SK-N-SH (cell line): ENCODE results near the gene CYFIP2. TPM values are rescaled to one million over a fixed set of nuclear protein-coding genes. Genes with fewer than 3 reads are reported as not detected.

Experiments
- CTCF ChIA-PET: fragments of 300-600, 350-600 bp; formaldehyde crosslinking; extraction: SDS; loops from one replicate; lab custom pipeline; 2021; lab: Yijun Ruan, JAX
- POLR2A ChIA-PET: fragments of 350-600 bp; sonication (Branson Sonifier 250); formaldehyde crosslinking; extraction: SDS; loops from one replicate; lab custom pipeline; 2020; ENCODE audit warnings: antibody characterized with exemption, inconsistent platforms; lab: Yijun Ruan, JAX
- DNase-seq: peaks from one replicate; pipeline ENCODE4 v3.0.0; 2012
- H2AFZ ChIP-seq: fragments of 200-600 bp; sonication (generic); 2 replicates; pipeline ENCODE4 v1.8.1; 2016; ENCODE audit warnings: antibody characterized with exemption, mild to moderate bottlenecking, low read depth
- H3F3A ChIP-seq: fragments of 200-600 bp; sonication (generic); replicated peaks from 2 replicates; pipeline ENCODE3; 2016; ENCODE audit warnings: antibody characterized with exemption, mild to moderate bottlenecking; ENCODE audit not compliant: insufficient read depth
- H3K27ac ChIP-seq, 2 experiments: fragments of 200-500 bp in 1 of 2; fragments of 200-600 bp in 1 of 2; sonication (Bioruptor generic) in 1 of 2; sonication (generic), shearing (Covaris generic) in 1 of 2; 2 replicates each; pipeline versions ENCODE4 v1.5.1 to v1.6.1; 2014 to 2016; ENCODE audit warnings: low read depth in 2 of 2, inconsistent platforms in 1 of 2, low read length in 1 of 2, mild to moderate bottlenecking in 1 of 2, mixed read lengths in 1 of 2
- H3K27me3 ChIP-seq: fragments of 200-600 bp; sonication (generic), shearing (Covaris generic); 2 replicates; pipeline ENCODE4 v1.6.1; 2016; ENCODE audit warnings: mixed run types; ENCODE audit not compliant: insufficient read depth
- H3K36me3 ChIP-seq, 2 experiments: fragments of 200-500 bp in 1 of 2; fragments of 200-600 bp in 1 of 2; sonication (Bioruptor generic) in 1 of 2; sonication (generic) in 1 of 2; replicated peaks in 1 of 2; 2 replicates each; pipeline versions ENCODE3 to v1.5.1; 2014 to 2016; ENCODE audit warnings: low read length in 1 of 2, mild to moderate bottlenecking in 1 of 2; ENCODE audit not compliant: insufficient read depth in 2 of 2, control insufficient read depth in 1 of 2
- H3K4me1 ChIP-seq, 2 experiments: fragments of 200-500 bp in 1 of 2; fragments of 200-600 bp in 1 of 2; sonication (Bioruptor generic) in 1 of 2; sonication (generic), shearing (Covaris generic) in 1 of 2; 2 replicates each; pipeline versions ENCODE4 v1.5.1 to v1.6.1; 2014 to 2016; ENCODE audit warnings: low read depth in 1 of 2, low read length in 1 of 2, mixed run types in 1 of 2; ENCODE audit not compliant: insufficient read depth in 2 of 2, control insufficient read depth in 1 of 2
- H3K4me2 ChIP-seq: fragments of 200-600 bp; sonication (generic), shearing (Covaris generic); 2 replicates; pipeline ENCODE4 v1.6.1; 2017; ENCODE audit warnings: mixed run types
- H3K4me3 ChIP-seq, 2 experiments: fragments of 200-500 bp in 1 of 2; fragments of 200-600 bp in 1 of 2; sonication (Bioruptor generic) in 1 of 2; sonication (generic), shearing (Covaris generic) in 1 of 2; 2 replicates each; pipeline versions ENCODE4 v1.5.1 to v1.8.1; 2014 to 2016; ENCODE audit warnings: low read depth in 2 of 2, inconsistent platforms in 1 of 2, low read length in 1 of 2, mild to moderate bottlenecking in 1 of 2, mixed read lengths in 1 of 2, moderate library complexity in 1 of 2
- H3K79me2 ChIP-seq: fragments of 200-600 bp; sonication (generic); 2 replicates; pipeline ENCODE4 v1.8.1; 2017; ENCODE audit warnings: mild to moderate bottlenecking; ENCODE audit not compliant: insufficient read depth
- H3K9ac ChIP-seq: fragments of 200-600 bp; sonication (generic); 2 replicates; pipeline ENCODE4 v1.6.1; 2017; ENCODE audit warnings: mixed run types
- H3K9me2 ChIP-seq: fragments of 200-600 bp; sonication (generic); 2 replicates; pipeline ENCODE4 v1.6.1; 2017; ENCODE audit warnings: mixed run types
- H3K9me3 ChIP-seq: fragments of 200-600 bp; sonication (generic); 2 replicates; pipeline ENCODE4 v1.6.1; 2017; ENCODE audit warnings: mixed run types, mild to moderate bottlenecking, moderate library complexity
- H4K20me1 ChIP-seq: fragments of 200-600 bp; sonication (generic); 2 replicates; pipeline ENCODE4 v1.6.1; 2017; ENCODE audit warnings: mild to moderate bottlenecking, mixed run types; ENCODE audit not compliant: insufficient read depth
- CTCF ChIP-seq: fragments of 200-600 bp; sonication (generic); IDR thresholded peaks from 2 replicates; pipeline ENCODE4 v1.6.1; 2017; ENCODE audit warnings: antibody characterized with exemption, mild to moderate bottlenecking, moderate library complexity
- EZH2phosphoT487 ChIP-seq: fragments of 200-600 bp; sonication (generic); IDR thresholded peaks from 2 replicates; pipeline ENCODE4 v1.6.1; 2017; ENCODE audit warnings: low read depth, mixed run types, mild to moderate bottlenecking, antibody characterized with exemption, moderate library complexity, borderline replicate concordance
- IRF3 ChIP-seq: fragments of 150-350 bp; IDR thresholded peaks from 2 replicates; pipeline ENCODE4 v1.6.1; 2016; ENCODE audit warnings: mild to moderate bottlenecking, low read depth, low read length
- RCOR1 ChIP-seq: fragments of 150-350 bp; IDR thresholded peaks from 2 replicates; pipeline ENCODE4 v1.6.1; 2017; ENCODE audit warnings: antibody characterized with exemption, low read length
- SIN3A ChIP-seq: IDR thresholded peaks from 2 replicates; pipeline ENCODE4 v1.6.1; 2012; ENCODE audit warnings: low read depth, mild to moderate bottlenecking, low read length, moderate library complexity, borderline replicate concordance
- SMC3 ChIP-seq: IDR thresholded peaks from 2 replicates; pipeline ENCODE4 v1.6.1; 2012; ENCODE audit warnings: low read depth, low read length, improper control_type of control experiment
- WGBS: methylation state at CpG from one replicate; pipeline ENCODE4 v1.1.6; 2017; ENCODE audit warnings: low lambda C conversion rate; 5-methylcytosine and 5-hydroxymethylcytosine counted together
- polyA plus RNA-seq, 3 experiments: library from polyadenylated mRNA; depleted of rRNA; stranded (reverse); fragments of >200 nt; gene quantifications; 2 replicates each; pipeline ENCODE4 v1.2.3, GENCODE V29; 2012
- TF ChIP-seq, protein P1 (sequence below): IDR thresholded peaks from 2 replicates; pipeline ENCODE4 v1.4.0; 2012; ENCODE audit warnings: low read depth
- TF ChIP-seq, protein P2 (sequence below): fragments of 150-350 bp; IDR thresholded peaks from 2 replicates; pipeline ENCODE4 v1.6.1; 2017; ENCODE audit warnings: antibody characterized with exemption, low read length, low read depth, borderline replicate concordance

Gene CYFIP2
- polyA plus RNA-seq, 1 of the 3 experiments (the other 2 are of a cell fraction), result 20.1 TPM

DNA sequence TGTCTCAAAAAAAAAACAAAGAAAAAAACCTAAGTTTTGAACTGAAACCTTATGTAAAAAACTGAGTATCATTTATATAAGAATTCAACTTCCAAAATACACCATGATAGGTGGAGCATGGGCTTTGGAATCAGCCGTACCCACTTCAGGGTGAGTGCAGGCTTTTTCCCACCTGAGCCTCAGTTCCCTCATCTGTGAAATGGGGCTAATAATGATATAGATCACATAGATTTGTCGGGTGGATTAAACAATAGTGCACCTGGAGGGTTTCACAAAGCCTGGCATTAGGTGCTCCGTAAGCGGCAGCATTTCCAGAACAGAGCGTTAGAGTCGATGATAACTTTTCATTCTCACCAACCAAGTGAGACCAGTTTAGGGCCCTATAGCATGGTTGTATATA, 91.9 kb downstream of the CYFIP2 start:
- Histone ChIP-seq H3K27me3 (no peaks in the 10 kb centered on the region), H4K20me1 (no peaks in the 10 kb centered on the region), H3K9ac (no peak overlapping the region), H3K9me2 (no peaks in the 10 kb centered on the region), H3K36me3 (peaks cover 0 to 11% of the 10 kb centered on the region in 2 experiments), H2AFZ (no peak overlapping the region), H3K79me2 (no peaks in the 10 kb centered on the region), H3K4me3 (no peak overlapping the region), H3K4me2 (no peak overlapping the region), H3K27ac (no peak overlapping the region), H3K4me1 (peaks cover 0 to 30% of the 10 kb centered on the region in 2 experiments; a peak in 2 of 4 replicates), H3K9me3 (no peaks in the 10 kb centered on the region), H3F3A (no peaks in the 10 kb centered on the region)
- ChIA-PET POLR2A (no interaction called here), CTCF (interaction anchor here (1.0 to 3.0 kb wide), 2 partner anchors 15 to 119 kb away, joined by 3 to 8 read pairs; no protein-coding TSS in a partner anchor)
- TF ChIP-seq SMC3 (no peak), IRF3 (no peak)
- no peak for DNase-seq
- WGBS, result 94% methylated on average over 6 of the region's 6 CpGs

- Histone ChIP-seq H3K27me3 (no peaks in the 10 kb centered on the region), H3K9me3 (no peaks in the 10 kb centered on the region), H3K27ac (peak overlapping the region in 1 of 2 experiments; percentile 53; a peak in 2 of 4 replicates), H3K9me2 (no peaks in the 10 kb centered on the region), H3K4me3 (no peak overlapping the region), H3K4me1 (peaks cover 0 to 37% of the 10 kb centered on the region in 2 experiments; a peak in 2 of 4 replicates), H3K36me3 (peaks cover 0 to 11% of the 10 kb centered on the region in 2 experiments), H4K20me1 (no peaks in the 10 kb centered on the region), H3K79me2 (no peaks in the 10 kb centered on the region), H3K4me2 (no peak overlapping the region), H3K9ac (no peak overlapping the region), H3F3A (no peaks in the 10 kb centered on the region), H2AFZ (no peak overlapping the region)
- POLR2A ChIA-PET, result no interaction called here
- CTCF ChIA-PET, result interaction anchor here (0.7 to 3.0 kb wide), 3 partner anchors 14 to 118 kb away, joined by 3 to 8 read pairs (median 3); no protein-coding TSS in a partner anchor
- WGBS, result 97% methylated on average over 4 of the region's 4 CpGs
- no peak for DNase-seq
- no peak for TF ChIP-seq EZH2phosphoT487
- TF ChIP-seq, protein P1, sequence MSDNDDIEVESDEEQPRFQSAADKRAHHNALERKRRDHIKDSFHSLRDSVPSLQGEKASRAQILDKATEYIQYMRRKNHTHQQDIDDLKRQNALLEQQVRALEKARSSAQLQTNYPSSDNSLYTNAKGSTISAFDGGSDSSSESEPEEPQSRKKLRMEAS, result no peak
- no peak for TF ChIP-seq RCOR1
- TF ChIP-seq CTCF, result no peak
- TF ChIP-seq IRF3, result no peak
- TF ChIP-seq, protein P2, sequence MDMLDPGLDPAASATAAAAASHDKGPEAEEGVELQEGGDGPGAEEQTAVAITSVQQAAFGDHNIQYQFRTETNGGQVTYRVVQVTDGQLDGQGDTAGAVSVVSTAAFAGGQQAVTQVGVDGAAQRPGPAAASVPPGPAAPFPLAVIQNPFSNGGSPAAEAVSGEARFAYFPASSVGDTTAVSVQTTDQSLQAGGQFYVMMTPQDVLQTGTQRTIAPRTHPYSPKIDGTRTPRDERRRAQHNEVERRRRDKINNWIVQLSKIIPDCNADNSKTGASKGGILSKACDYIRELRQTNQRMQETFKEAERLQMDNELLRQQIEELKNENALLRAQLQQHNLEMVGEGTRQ, result no peak
- TF ChIP-seq SIN3A, result no peak
These were observed 92.9 kb downstream of the CYFIP2 start for GRCh38 chr5:157358871-157359270.
